ENCODE measurements around the gene GLO1. TPM values are rescaled to one million over a fixed set of nuclear protein-coding genes. Genes with fewer than 3 reads are reported as not detected.
"Not testable (repeated sequence)": the region's sequence is repeated elsewhere in the genome, so short reads cannot be mapped to it uniquely, and the experiment has no call there.

The GLO1 gene
- polyA plus RNA-seq, 4 donors, result 137 to 193 (median 152) TPM

DNA sequence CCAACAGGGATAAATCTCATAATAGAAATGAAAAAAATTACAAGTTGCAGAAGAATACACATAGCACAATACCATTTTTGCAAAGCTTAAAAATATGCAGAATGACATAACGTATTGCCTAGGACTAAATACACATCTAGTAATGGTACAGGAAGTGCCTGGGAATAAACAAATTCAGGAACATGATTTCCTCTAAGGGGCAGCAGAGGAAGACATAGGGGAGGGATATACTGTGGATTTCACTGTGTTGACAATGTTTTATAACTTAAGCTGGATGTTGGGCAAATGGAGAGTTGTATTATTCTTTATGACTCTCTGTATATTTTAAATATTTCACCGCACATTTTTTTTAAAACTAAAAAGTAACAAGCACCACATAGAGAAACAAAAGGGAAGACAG lies 5.6 kb upstream of the GLO1 start:
- DNase-seq (ENCODE audit: low read depth in 4 of 4, low spot score in 3 of 4), result no peak

DNA sequence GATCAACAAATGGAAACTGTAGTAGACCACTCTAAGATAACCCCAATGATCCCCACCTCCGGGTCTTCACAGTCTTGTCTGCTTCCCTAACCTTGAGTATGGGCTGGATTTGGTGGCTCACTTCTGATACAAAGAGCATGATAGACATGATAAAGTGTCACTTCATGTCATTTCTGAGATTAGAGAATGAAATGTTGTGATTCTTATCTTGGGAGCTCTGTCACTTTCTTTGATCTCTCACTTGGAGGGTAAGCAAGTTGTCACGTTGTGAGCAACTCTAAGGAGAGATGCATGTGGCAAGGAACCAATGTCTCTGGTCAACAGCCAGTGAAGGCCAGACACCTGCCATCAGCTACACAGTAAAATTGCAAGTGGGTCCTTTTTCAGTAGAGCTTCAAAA lies 3.0 kb upstream of the GLO1 start:
- no peak for DNase-seq (ENCODE audit: low read depth in 4 of 4, low spot score in 3 of 4)

- DNase-seq (ENCODE audit: low read depth in 4 of 4, low spot score in 3 of 4), result no peak
These were observed 1.1 kb upstream of the GLO1 start for GRCh38 chr6:38703949-38704590.

GRCh38 chr6:38701551-38701950 lies 1.4 kb downstream of the GLO1 start:
- no peak for DNase-seq (ENCODE audit: low read depth in 4 of 4, low spot score in 3 of 4)

DNA sequence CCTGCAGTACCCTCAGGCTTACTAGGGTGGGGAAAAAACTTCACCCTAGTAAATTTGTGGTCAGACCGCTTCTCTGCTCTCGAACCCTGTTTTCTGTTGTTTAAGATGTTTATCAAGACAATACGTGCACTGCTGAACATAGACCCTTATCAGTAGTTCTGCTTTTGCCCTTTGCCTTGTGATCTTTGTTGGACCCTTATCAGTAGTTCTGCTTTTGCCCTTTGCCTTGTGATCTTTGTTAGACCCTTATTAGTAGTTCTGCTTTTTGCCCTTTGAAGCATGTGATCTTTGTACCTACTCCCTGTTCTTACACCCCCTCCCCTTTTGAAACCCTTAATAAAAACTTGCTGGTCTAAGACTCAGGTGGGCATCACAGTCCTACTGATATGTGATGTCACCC lies 3.2 kb downstream of the GLO1 start:
- DNase-seq (ENCODE audit: low read depth in 4 of 4, low spot score in 3 of 4), result not testable (repeated sequence)

DNA sequence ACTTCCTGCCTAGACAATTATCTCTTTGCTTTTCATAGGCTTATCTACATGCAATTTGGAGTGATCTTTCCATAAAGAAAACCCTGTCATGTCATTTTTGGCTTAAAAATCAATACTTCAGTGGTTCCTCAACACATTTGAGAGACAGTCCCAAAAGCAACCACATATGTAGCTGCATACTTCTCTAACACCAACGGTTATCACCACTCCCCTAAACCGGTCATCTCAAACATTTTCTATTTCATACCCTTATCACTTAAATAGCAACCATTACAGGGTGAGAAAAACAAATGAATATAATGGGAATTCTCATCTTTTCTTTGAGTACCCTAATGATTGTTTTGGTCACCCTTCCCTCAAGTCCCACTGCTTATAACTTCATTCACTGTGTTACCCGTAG lies 5.1 kb downstream of the GLO1 start:
- DNase-seq (ENCODE audit: low read depth in 4 of 4, low spot score in 3 of 4), result no peak

- no peak for DNase-seq (ENCODE audit: low read depth in 4 of 4, low spot score in 3 of 4)
These were observed 6.6 kb downstream of the GLO1 start for GRCh38 chr6:38696345-38696744.

DNA sequence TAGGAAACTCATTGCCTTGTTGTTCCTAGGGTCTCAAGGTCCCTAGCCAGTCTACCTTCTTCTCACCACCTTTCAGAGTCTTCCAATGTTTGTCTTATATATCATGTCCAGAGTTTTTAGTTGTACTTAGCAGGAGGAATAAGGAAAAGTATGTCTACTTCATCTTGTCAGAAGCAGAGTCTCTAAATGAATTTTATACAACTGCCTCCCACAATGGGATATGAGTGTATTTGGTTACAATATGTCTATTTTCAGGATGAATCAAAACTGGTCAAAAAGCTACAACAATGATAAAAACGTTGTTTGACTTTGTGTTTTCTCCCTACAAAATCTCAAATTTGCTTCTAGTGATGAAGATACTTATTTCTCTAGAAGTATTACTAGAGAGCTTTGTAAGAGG lies 7.0 kb downstream of the GLO1 start:
- DNase-seq (ENCODE audit: low read depth in 4 of 4, low spot score in 3 of 4), result no peak

- DNase-seq (ENCODE audit: low read depth in 4 of 4, low spot score in 3 of 4), result no peak
These were observed 7.6 kb downstream of the GLO1 start for GRCh38 chr6:38695227-38695900.

DNA sequence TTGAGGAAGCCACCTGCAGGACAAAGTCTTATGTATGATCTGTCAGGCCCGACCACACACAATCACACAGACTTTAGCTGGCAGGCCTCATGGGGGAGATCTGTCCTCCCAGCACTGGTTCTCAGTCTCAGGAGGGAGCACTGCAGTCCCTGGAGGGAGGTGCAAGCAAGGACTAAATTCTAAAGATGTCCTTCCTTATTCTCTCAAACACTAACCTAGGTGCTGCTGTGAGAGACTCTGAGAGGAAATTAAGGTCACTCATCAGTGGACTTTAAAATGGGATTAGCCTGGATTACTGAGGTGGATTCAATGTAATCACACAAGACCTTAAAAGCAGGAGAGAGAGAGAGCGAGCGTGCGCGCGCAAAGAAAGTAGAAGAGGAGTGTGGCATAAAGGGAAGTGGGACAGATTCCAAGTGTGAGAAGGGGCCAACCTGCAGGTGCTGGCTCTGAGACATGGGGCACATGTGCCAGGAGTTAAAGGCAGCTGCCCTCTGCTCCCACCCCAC lies 14.3 kb downstream of the GLO1 start:
- no peak for DNase-seq (ENCODE audit: low read depth in 4 of 4, low spot score in 3 of 4)

GRCh38 chr6:38687549-38687948 lies 15.4 kb downstream of the GLO1 start:
- no peak for DNase-seq (ENCODE audit: low read depth in 4 of 4, low spot score in 3 of 4)

DNA sequence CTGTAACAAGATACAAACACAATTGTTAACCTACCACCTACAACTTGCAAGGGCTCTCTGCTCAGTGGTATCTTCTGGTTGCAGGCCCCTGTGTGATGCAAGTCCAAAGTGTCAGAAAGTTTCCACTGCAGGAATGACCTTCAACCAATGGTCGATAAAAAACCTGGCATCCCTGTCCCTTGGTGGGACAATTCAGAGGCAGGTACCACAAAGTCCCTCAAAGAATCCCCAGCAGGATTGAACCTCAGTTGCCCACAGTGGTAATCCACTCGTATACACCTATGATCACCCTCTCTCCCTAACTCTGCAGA lies 15.9 kb downstream of the GLO1 start:
- DNase-seq (ENCODE audit: low read depth in 4 of 4, low spot score in 3 of 4), result no peak

DNA sequence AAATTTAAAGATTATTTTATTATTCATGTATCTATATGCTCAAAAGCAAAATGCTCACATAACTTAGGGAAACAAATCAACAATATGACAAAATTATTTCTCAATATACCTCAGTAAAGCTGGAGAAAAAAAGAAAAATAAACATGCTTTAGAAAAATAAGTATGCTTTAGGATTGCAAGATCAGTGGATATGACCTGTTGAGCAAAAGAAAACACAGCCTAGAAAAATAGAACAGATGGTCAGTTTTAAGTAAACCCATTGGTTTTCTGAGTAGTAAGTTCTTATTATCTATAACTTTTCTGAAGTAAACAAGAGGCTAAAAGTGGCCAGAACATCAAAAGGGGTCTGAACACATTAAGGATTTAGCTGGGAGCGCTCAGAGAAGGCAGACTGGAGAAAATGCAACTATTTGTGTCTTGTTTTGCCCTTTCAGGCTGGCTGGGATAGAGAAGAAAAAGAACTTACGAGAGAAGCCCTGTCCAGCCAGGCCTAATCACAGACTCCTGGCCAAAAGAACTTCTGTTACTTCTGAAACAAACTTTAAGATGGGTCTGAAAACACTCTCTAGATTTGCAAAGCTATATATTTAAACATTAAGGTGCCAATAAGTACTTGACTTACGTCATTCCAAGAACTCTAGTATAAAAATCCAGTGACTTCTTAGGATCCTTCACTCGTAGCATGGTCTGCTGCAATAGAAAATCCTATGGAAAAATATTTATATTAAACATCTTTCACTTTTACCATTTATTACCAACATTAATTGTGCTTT lies 16.5 kb downstream of the GLO1 start:
- DNase-seq (ENCODE audit: low read depth in 4 of 4, low spot score in 3 of 4), result no peak

DNA sequence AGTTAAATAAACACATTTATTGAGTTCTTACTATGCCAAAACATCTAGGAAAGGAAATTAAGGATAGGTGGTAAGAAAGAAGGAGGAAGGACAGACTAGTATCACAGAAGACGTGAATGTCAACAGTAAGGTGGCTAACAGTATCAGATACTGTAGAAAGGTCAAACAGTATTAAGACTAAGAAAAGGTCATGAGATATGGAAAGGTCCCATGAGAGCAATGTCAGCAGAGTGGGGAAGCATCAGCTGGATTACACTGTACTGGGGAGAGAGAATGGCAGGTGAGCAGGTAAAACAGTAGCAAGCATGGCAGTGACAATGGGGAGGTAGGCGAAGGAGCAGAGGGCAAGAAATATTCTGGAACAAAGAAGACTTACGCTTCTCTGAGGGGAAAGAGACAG lies 18.0 kb downstream of the GLO1 start:
- no peak for DNase-seq (ENCODE audit: low read depth in 4 of 4, low spot score in 3 of 4)

GRCh38 chr6:38684237-38684636 lies 18.7 kb downstream of the GLO1 start:
- no peak for DNase-seq (ENCODE audit: low read depth in 4 of 4, low spot score in 3 of 4)

GRCh38 chr6:38681850-38682249 lies 21.1 kb downstream of the GLO1 start:
- DNase-seq (ENCODE audit: low read depth in 4 of 4, low spot score in 3 of 4), result no peak

DNA sequence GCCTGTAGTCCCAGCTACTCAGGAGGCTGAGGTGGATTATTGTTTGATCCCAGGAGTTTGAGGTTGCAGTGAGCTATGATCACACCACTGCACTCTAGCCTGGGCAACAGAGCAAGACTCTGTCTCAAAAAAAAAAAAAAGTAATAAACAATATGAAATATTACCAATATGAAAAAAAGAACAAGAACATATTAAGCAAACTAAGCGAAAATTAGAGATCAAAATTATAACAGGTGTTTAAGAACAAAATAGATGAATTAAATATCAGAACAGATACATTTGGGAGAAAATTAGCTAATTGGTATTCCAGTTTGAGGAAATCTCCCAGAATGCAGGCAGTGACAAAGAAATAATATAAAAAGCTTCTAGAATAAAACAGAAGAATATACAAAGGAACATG lies 23.3 kb downstream of the GLO1 start:
- DNase-seq (ENCODE audit: low read depth in 4 of 4, low spot score in 3 of 4), result no peak

- no peak for DNase-seq (ENCODE audit: low read depth in 4 of 4, low spot score in 3 of 4)
These were observed 24.7 kb downstream of the GLO1 start for GRCh38 chr6:38678178-38678760.

DNA sequence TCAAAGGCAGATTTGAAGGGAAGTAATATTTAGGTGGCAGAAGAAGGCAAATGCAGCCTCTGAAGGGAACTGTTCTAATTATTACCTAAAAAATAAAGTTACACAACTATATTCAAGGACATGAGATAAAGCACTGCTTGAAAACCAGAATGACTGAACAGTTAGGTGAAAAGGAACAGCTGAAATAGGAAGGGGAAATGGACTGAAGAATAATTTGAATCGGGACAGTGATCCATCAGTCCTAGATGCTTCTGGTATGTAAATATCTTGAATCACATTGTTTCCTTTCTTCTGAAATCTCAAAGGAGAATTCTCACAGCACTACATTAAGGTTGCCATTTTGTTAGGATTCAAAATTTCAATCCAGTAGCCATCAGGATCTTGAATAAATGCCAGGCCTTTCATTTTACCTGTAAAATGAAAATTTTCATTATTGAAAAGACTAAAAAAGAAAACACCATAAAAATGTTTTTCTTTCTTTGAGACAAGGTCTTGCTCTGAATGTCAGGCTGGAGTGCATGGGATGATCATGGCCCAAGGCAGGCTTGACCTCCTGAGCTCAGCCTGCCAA lies 25.9 kb downstream of the GLO1 start:
- no peak for DNase-seq (ENCODE audit: low read depth in 4 of 4, low spot score in 3 of 4)

DNA sequence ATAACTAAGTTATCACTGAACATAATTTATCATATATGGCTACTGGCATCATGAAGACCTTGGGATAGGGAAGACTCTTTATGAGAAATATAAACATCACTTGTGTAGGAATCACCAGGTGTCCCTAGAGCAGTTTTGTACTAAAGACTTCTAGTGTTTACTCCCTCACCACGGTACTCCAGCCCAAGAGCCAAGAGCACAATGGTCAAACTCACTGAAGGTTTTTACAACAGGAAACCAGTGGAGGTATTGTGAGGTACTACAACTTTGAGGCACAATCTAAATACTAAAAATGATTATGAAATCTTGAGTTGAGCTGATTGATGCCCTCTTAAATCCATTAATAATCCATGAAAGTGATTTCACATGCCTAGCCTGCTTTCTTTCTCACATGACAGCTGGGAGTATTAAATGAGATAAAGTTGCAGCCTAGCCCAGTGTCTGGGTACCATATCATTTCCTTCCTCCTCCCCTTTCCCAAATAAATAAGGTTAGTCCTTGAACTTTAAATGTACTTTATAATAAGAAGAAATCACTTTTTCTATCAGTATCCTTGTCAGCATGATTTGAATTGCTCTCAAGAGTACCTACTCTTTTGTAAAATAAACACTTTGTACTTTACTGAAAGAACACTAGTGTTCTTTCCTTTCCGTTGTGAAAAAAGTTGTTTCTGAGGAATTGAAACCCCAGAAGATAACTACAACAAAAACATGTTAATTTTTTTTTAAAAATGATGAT lies 26.5 kb downstream of the GLO1 start:
- no peak for DNase-seq (ENCODE audit: low read depth in 4 of 4, low spot score in 3 of 4)
